KMS-11 (cell line): ENCODE results near the gene ABHD18.
"Not testable (repeated sequence)": the region's sequence is repeated elsewhere in the genome, so short reads cannot be mapped to it uniquely, and the experiment has no call there.

Source experiments
- H2AFZ ChIP-seq: fragments of 200-600 bp; sonication (generic); 2 replicates; pipeline ENCODE4 v1.6.1; 2016; ENCODE audit warnings: antibody characterized with exemption, mixed run types, low read depth
- H3K27ac ChIP-seq: fragments of 200-600 bp; sonication (generic); 2 replicates; pipeline ENCODE4 v1.6.1; 2016; ENCODE audit warnings: mild to moderate bottlenecking, mixed run types
- H3K27me3 ChIP-seq: fragments of 200-600 bp; sonication (generic); 2 replicates; pipeline ENCODE4 v1.6.1; 2017; ENCODE audit warnings: mild to moderate bottlenecking, low read depth, mixed run types, moderate library complexity; ENCODE audit not compliant: insufficient read depth
- H3K36me3 ChIP-seq: fragments of 200-600 bp; sonication (generic); 2 replicates; pipeline ENCODE4 v1.6.1; 2017; ENCODE audit warnings: mild to moderate bottlenecking, mixed run types; ENCODE audit not compliant: insufficient read depth
- H3K4me1 ChIP-seq: fragments of 200-600 bp; sonication (generic); 2 replicates; pipeline ENCODE4 v1.6.1; 2016; ENCODE audit warnings: mild to moderate bottlenecking, low read depth, mixed run types; ENCODE audit not compliant: poor library complexity, severe bottlenecking
- H3K4me2 ChIP-seq: fragments of 200-600 bp; sonication (generic); 2 replicates; pipeline ENCODE4 v1.7.0; 2016; ENCODE audit warnings: mild to moderate bottlenecking, mixed run types
- H3K4me3 ChIP-seq: fragments of 200-600 bp; sonication (generic); IDR thresholded peaks from 2 replicates; pipeline ENCODE4 v1.6.1; 2017; ENCODE audit warnings: low read depth, low read length, mixed read lengths; ENCODE audit not compliant: insufficient read depth
- H3K79me2 ChIP-seq: fragments of 200-600 bp; sonication (generic); 2 replicates; pipeline ENCODE4 v1.6.1; 2016; ENCODE audit warnings: low read depth, mixed run types; ENCODE audit not compliant: insufficient read depth
- H3K9ac ChIP-seq: fragments of 200-600 bp; sonication (generic); 2 replicates; pipeline ENCODE4 v1.6.1; 2016; ENCODE audit warnings: mild to moderate bottlenecking, mixed run types
- H4K20me1 ChIP-seq: fragments of 200-600 bp; sonication (generic); 2 replicates; pipeline ENCODE4 v1.6.1; 2016; ENCODE audit warnings: mild to moderate bottlenecking, mixed run types; ENCODE audit not compliant: insufficient read depth
- CTCF ChIP-seq: fragments of 200-600 bp; sonication (generic); conservative IDR thresholded peaks from 2 replicates; pipeline ENCODE4 v1.6.1; 2017; ENCODE audit warnings: low read depth, mild to moderate bottlenecking, antibody characterized with exemption, low read length, moderate library complexity, mixed read lengths

ABHD18 gene

GRCh38 chr4:127922226-127922625 lies 43.0 kb upstream of the ABHD18 start:
- Histone ChIP-seq H3K27me3 (no peaks in the 10 kb centered on the region), H3K4me3 (no peak overlapping the region), H4K20me1 (no peaks in the 10 kb centered on the region), H3K4me1 (no peaks in the 10 kb centered on the region), H3K4me2 (no peak overlapping the region), H3K27ac (no peak overlapping the region), H3K36me3 (no peaks in the 10 kb centered on the region), H3K9ac (no peak overlapping the region), H2AFZ (no peak overlapping the region), H3K79me2 (no peaks in the 10 kb centered on the region)
- no peak for TF ChIP-seq CTCF

- H3K9ac ChIP-seq, H4K20me1 ChIP-seq, H3K4me1 ChIP-seq, H3K27me3 ChIP-seq, H3K27ac ChIP-seq, H3K79me2 ChIP-seq, H3K4me2 ChIP-seq, H3K36me3 ChIP-seq, H3K4me3 ChIP-seq, H2AFZ ChIP-seq: not testable (repeated sequence)
Observed at GRCh38 chr4:127925720-127926119, 39.5 kb upstream of the ABHD18 start.

- Histone ChIP-seq H3K79me2 (no peaks in the 10 kb centered on the region), H3K4me1 (no peaks in the 10 kb centered on the region), H3K4me2 (no peak overlapping the region), H3K36me3 (no peaks in the 10 kb centered on the region), H3K9ac (no peak overlapping the region), H2AFZ (no peak overlapping the region), H3K27me3 (no peaks in the 10 kb centered on the region), H3K4me3 (no peak overlapping the region), H4K20me1 (no peaks in the 10 kb centered on the region), H3K27ac (no peak overlapping the region)
- TF ChIP-seq CTCF, result no peak
Observed at GRCh38 chr4:127930175-127930574, 35.0 kb upstream of the ABHD18 start.

GRCh38 chr4:127931836-127932235 lies 33.4 kb upstream of the ABHD18 start:
- H3K36me3 ChIP-seq, H2AFZ ChIP-seq, H3K4me2 ChIP-seq, H3K4me3 ChIP-seq, H3K9ac ChIP-seq, H3K27ac ChIP-seq, H3K27me3 ChIP-seq, H3K79me2 ChIP-seq, H4K20me1 ChIP-seq, H3K4me1 ChIP-seq: not testable (repeated sequence)

GRCh38 chr4:127936974-127937373 lies 28.2 kb upstream of the ABHD18 start:
- H3K9ac ChIP-seq, result no peak overlapping the region
- no peaks in the 10 kb centered on the region for H3K36me3 ChIP-seq
- H3K4me1 ChIP-seq, result no peaks in the 10 kb centered on the region
- no peak overlapping the region for H3K4me2 ChIP-seq
- no peak overlapping the region for H2AFZ ChIP-seq
- H3K27ac ChIP-seq, result no peak overlapping the region
- no peaks in the 10 kb centered on the region for H4K20me1 ChIP-seq
- H3K27me3 ChIP-seq, result no peaks in the 10 kb centered on the region
- no peak for TF ChIP-seq CTCF
- no peaks in the 10 kb centered on the region for H3K79me2 ChIP-seq
- H3K4me3 ChIP-seq, result no peak overlapping the region
